ENCODE results near the gene SMOC2. TPM values are rescaled to one million over a fixed set of nuclear protein-coding genes. Genes with fewer than 3 reads are reported as not detected.

The SMOC2 gene
- polyA plus RNA-seq, 2 of the 4 experiments (the other 2 are of a cell fraction): not detected

DNA sequence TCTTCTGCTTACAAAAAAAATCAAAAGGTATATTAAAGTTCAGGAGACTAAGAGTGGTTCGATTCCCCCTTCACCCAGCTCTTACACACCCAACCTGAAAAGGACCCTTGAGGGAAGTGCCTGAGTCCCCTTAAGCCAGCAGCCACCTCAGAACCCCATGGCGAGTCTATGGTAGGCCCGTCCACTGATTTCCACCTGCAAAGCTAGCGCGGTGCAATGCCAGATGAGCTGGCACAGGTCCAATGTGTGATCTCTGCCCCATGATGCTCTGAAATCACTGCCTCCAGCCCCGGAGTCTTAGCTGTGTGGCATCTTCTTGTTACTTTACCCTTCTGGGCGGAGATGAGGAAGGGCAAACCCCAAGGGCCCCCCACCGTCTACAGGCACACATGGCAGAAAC, 109.3 kb downstream of the SMOC2 start:
- ATAC-seq: no peak
- no peak for FAIRE-seq
- WGBS (ENCODE audit: missing lambda C conversion rate): 23% methylated on average over 8 of the region's 8 CpGs
- TF ChIP-seq CBX8 (IDR thresholded peaks at IDR 0.05) (no peak), REST (IDR thresholded peaks at IDR 0.05) (no peak), RCOR1 (IDR thresholded peaks at IDR 0.05; ENCODE audit: low read depth, low read length) (no peak), JUNB (IDR thresholded peaks at IDR 0.05) (no peak), TP53 (CRISPR knock-in tag; IDR thresholded peaks at IDR 0.05) (no peak), ZNF302 (CRISPR knock-in tag; IDR thresholded peaks at IDR 0.05) (no peak), KDM1A (IDR thresholded peaks at IDR 0.05; ENCODE audit: low read depth) (no peak), EHMT2 (IDR thresholded peaks at IDR 0.05; ENCODE audit: low read depth) (no peak), TFCP2L1 (CRISPR knock-in tag; IDR thresholded peaks at IDR 0.05) (no peak), NR3C1 (IDR thresholded peaks at IDR 0.05) (no peak), NFE2L2 (conservative IDR thresholded peaks at IDR 0.05; ENCODE audit: low read length) (no peak), MAFK (IDR thresholded peaks at IDR 0.05; ENCODE audit: partially characterized antibody) (no peak), FOXS1 (CRISPR knock-in tag; IDR thresholded peaks at IDR 0.05) (no peak), ZFP36 (IDR thresholded peaks at IDR 0.05; ENCODE audit: borderline replicate concordance, partially characterized antibody) (no peak)
- TF ChIP-seq, protein P1, sequence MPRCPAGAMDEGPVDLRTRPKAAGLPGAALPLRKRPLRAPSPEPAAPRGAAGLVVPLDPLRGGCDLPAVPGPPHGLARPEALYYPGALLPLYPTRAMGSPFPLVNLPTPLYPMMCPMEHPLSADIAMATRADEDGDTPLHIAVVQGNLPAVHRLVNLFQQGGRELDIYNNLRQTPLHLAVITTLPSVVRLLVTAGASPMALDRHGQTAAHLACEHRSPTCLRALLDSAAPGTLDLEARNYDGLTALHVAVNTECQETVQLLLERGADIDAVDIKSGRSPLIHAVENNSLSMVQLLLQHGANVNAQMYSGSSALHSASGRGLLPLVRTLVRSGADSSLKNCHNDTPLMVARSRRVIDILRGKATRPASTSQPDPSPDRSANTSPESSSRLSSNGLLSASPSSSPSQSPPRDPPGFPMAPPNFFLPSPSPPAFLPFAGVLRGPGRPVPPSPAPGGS (IDR thresholded peaks at IDR 0.05): no peak
- no peak for DNase-seq (ENCODE audit: low read depth in 1 of 2, low spot score in 1 of 2)
- CTCF ChIA-PET: no interaction called here
- Histone ChIP-seq H3K27ac (no peak overlapping the region), H3K4me3 (no peak overlapping the region), H3K4me1 (no peaks in the 10 kb centered on the region), H3K9me3 (no peaks in the 10 kb centered on the region), H3K4me2 (no peak overlapping the region)
- POLR2A ChIA-PET: no interaction called here

DNA sequence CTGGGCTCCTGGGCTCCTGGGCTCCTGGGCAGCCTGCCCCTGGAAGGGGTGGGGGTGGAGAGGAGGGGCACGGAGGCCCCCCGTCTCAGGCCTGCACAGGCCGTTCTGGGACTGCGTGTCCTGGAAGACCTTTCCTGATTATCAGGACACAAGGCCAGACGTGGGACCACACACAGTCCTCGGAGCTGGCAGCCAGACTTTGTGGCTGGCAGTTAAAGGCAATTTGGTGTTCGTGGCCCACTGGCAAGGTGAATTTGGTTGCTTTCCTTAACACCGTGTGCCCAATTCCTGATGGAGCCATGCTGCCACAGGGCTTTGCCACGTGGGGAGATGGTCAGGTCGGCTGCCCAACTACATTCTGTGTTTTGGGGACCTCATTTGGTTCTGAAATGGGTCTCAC, 113.5 kb downstream of the SMOC2 start:
- FAIRE-seq (no peak), DNase-seq (ENCODE audit: low read depth in 1 of 2, low spot score in 1 of 2) (no peak), ATAC-seq (no peak)
- WGBS (ENCODE audit: missing lambda C conversion rate): 49% methylated on average over 7 of the region's 10 CpGs
- ChIA-PET CTCF (no interaction called here), POLR2A (no interaction called here)
- Histone ChIP-seq H3K4me2 (no peak overlapping the region), H3K9me3 (no peaks in the 10 kb centered on the region), H3K4me1 (no peaks in the 10 kb centered on the region), H3K4me3 (no peak overlapping the region), H3K27ac (no peak overlapping the region)
- TF ChIP-seq USF2 (IDR thresholded peaks at IDR 0.05) (no peak), SREBF2 (IDR thresholded peaks at IDR 0.05) (no peak), GATA3 (IDR thresholded peaks at IDR 0.05; ENCODE audit: borderline replicate concordance) (no peak), TP53 (CRISPR knock-in tag; IDR thresholded peaks at IDR 0.05) (no peak), E2F6 (IDR thresholded peaks at IDR 0.05; ENCODE audit: borderline replicate concordance, low read depth) (no peak), ZC3H11A (IDR thresholded peaks at IDR 0.05) (no peak), RCOR1 (IDR thresholded peaks at IDR 0.05; ENCODE audit: low read depth, low read length) (no peak), ESRRA (IDR thresholded peaks at IDR 0.05; ENCODE audit: borderline replicate concordance, low read length) (no peak), HDAC2 (IDR thresholded peaks at IDR 0.05) (no peak), HEYL (CRISPR knock-in tag; IDR thresholded peaks at IDR 0.05) (no peak), CHD2 (IDR thresholded peaks at IDR 0.05; ENCODE audit: low read length, partially characterized antibody) (no peak), KDM5A (IDR thresholded peaks at IDR 0.05) (no peak), CBX2 (IDR thresholded peaks at IDR 0.05; ENCODE audit: borderline replicate concordance, low read depth) (no peak), KDM1A (IDR thresholded peaks at IDR 0.05; ENCODE audit: low read depth) (no peak), ZFP36 (IDR thresholded peaks at IDR 0.05; ENCODE audit: borderline replicate concordance, partially characterized antibody) (no peak), CEBPB (IDR thresholded peaks at IDR 0.05) (no peak)

All from A549 (cell line).